Measurements from ENCODE around the gene E2F4. TPM values are rescaled to one million over a fixed set of nuclear protein-coding genes. Genes with fewer than 3 reads are reported as not detected.

E2F4 gene
- total RNA-seq, 3 donors from 2014 or later, result 70.5 to 77.4 (median 72.9) TPM

GRCh38 chr16:67242138-67242730 is 50.3 kb downstream of the E2F4 start:
- H3K4me3 ChIP-seq, result no peak overlapping the region
- H3K4me1 ChIP-seq (ENCODE audit: low read depth), result peaks cover 54% of the 10 kb centered on the region
- peaks cover 4% of the 10 kb centered on the region for H3K36me3 ChIP-seq (ENCODE audit: low read depth)
- TF ChIP-seq, protein P1, sequence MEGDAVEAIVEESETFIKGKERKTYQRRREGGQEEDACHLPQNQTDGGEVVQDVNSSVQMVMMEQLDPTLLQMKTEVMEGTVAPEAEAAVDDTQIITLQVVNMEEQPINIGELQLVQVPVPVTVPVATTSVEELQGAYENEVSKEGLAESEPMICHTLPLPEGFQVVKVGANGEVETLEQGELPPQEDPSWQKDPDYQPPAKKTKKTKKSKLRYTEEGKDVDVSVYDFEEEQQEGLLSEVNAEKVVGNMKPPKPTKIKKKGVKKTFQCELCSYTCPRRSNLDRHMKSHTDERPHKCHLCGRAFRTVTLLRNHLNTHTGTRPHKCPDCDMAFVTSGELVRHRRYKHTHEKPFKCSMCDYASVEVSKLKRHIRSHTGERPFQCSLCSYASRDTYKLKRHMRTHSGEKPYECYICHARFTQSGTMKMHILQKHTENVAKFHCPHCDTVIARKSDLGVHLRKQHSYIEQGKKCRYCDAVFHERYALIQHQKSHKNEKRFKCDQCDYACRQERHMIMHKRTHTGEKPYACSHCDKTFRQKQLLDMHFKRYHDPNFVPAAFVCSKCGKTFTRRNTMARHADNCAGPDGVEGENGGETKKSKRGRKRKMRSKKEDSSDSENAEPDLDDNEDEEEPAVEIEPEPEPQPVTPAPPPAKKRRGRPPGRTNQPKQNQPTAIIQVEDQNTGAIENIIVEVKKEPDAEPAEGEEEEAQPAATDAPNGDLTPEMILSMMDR (IDR thresholded peaks at IDR 0.05), result no peak
- no peaks in the 10 kb centered on the region for H3K9me3 ChIP-seq
- intact Hi-C loops (cut with DNase I, micrococcal nuclease), result no loop called here
- DNase-seq, result peak in 2 of 3 donors; percentile 47 to 53
- ATAC-seq, result no peak

DNA sequence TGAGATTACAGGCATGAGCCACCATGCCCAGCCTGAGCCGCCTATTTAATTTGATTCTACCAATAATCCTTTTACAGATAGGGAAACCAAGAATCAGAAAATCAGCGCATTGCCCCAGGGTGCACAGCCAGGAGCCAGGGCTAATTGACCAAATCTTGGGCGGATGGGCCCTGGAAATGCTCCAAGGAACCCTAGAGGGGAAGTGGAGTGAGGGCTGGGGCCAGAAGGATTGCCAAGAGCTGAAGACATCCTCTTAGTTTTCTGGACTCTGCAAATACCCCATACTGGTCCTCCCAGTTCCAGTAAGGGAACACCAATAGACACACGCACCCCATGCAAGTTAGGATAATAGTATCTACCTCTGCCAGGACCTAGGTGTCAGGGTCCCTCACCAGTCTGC is 51.5 kb downstream of the E2F4 start:
- Histone ChIP-seq H3K4me3 (no peak overlapping the region), H3K9me3 (no peaks in the 10 kb centered on the region), H3K36me3 (ENCODE audit: low read depth) (no peaks in the 10 kb centered on the region), H3K4me1 (ENCODE audit: low read depth) (peaks cover 63% of the 10 kb centered on the region)
- DNase-seq, result peak in 2 of 3 donors; percentile 44 to 53
- TF ChIP-seq, protein P1 (IDR thresholded peaks at IDR 0.05), result no peak
- no peak for ATAC-seq
- intact Hi-C loops (cut with DNase I, micrococcal nuclease), result no loop called here

GRCh38 chr16:67244387-67245185 is 52.6 kb downstream of the E2F4 start:
- ATAC-seq, result peak; percentile 22
- H3K4me1 ChIP-seq (ENCODE audit: low read depth), result peaks cover 71% of the 10 kb centered on the region
- intact Hi-C loops (cut with DNase I, micrococcal nuclease), result loop anchor here in 1 of 2 donors (5.0 kb wide), 1 partner anchor 233 kb away; no protein-coding TSS in a partner anchor

GRCh38 chr16:67245186-67245585 is 53.2 kb downstream of the E2F4 start:
- Histone ChIP-seq H3K9me3 (no peaks in the 10 kb centered on the region), H3K36me3 (ENCODE audit: low read depth) (no peaks in the 10 kb centered on the region), H3K4me1 (ENCODE audit: low read depth) (peaks cover 70% of the 10 kb centered on the region), H3K4me3 (no peak overlapping the region)
- intact Hi-C loops (cut with DNase I, micrococcal nuclease), result loop anchor here in 1 of 2 donors (5.0 kb wide), 1 partner anchor 232 kb away; no protein-coding TSS in a partner anchor
- TF ChIP-seq, protein P1 (IDR thresholded peaks at IDR 0.05), result no peak
- ATAC-seq (no peak), DNase-seq (peak in 2 of 3 donors; percentile 27 to 42)

More at GRCh38 chr16:67244387-67245185, 52.6 kb downstream of the E2F4 start:
- no peak overlapping the region for H3K4me3 ChIP-seq
- H3K36me3 ChIP-seq (ENCODE audit: low read depth), result no peaks in the 10 kb centered on the region
- no peaks in the 10 kb centered on the region for H3K9me3 ChIP-seq
- peak; percentile 65 to 89 (median 67) for DNase-seq
- TF ChIP-seq, protein P1 (IDR thresholded peaks at IDR 0.05), result no peak

- TF ChIP-seq, protein P1 (IDR thresholded peaks at IDR 0.05), result no peak
- Histone ChIP-seq H3K9me3 (no peaks in the 10 kb centered on the region), H3K4me3 (no peak overlapping the region), H3K36me3 (ENCODE audit: low read depth) (no peaks in the 10 kb centered on the region), H3K4me1 (ENCODE audit: low read depth) (peaks cover 65% of the 10 kb centered on the region)
- intact Hi-C loops (cut with DNase I, micrococcal nuclease), result loop anchor here in 1 of 2 donors (5.0 kb wide), 1 partner anchor 232 kb away; no protein-coding TSS in a partner anchor
- DNase-seq (peak in 1 of 3 donors; percentile 75), ATAC-seq (peak; percentile 0)
Observed at GRCh38 chr16:67245674-67246080, 53.7 kb downstream of the E2F4 start.
